ENCODE data around the gene GLI2.

The GLI2 gene

GRCh38 chr2:120771781-120772208 is 36.1 kb downstream of the GLI2 start:
- DNase-seq = no peak

GRCh38 chr2:120772261-120772660 is 36.6 kb downstream of the GLI2 start:
- DNase-seq = no peak

- DNase-seq = no peak
These were observed 37.6 kb downstream of the GLI2 start for GRCh38 chr2:120773186-120773800.

- DNase-seq = no peak
These were observed 39.0 kb downstream of the GLI2 start for GRCh38 chr2:120774557-120775160.

GRCh38 chr2:120775194-120775593 is 39.5 kb downstream of the GLI2 start:
- no peak for DNase-seq

- DNase-seq = no peak
These were observed 40.3 kb downstream of the GLI2 start for GRCh38 chr2:120775801-120776589.

- no peak for DNase-seq
These were observed 41.0 kb downstream of the GLI2 start for GRCh38 chr2:120776649-120777048.

GRCh38 chr2:120777170-120777751 is 41.6 kb downstream of the GLI2 start:
- no peak for DNase-seq

- DNase-seq = no peak
These were observed 42.1 kb downstream of the GLI2 start for GRCh38 chr2:120777787-120778186.

- DNase-seq = no peak
These were observed 42.6 kb downstream of the GLI2 start for GRCh38 chr2:120778244-120778643.

- DNase-seq = no peak
These were observed 44.2 kb downstream of the GLI2 start for GRCh38 chr2:120779781-120780283.

GRCh38 chr2:120780402-120780801 is 44.7 kb downstream of the GLI2 start:
- DNase-seq = no peak

- no peak for DNase-seq
These were observed 47.7 kb downstream of the GLI2 start for GRCh38 chr2:120783371-120783791.

- DNase-seq = no peak
These were observed 48.3 kb downstream of the GLI2 start for GRCh38 chr2:120783969-120784372.

All from T-helper 2 cell (primary cell).